ENCODE data around the gene VGLL2.
A peak's percentile ranks its signal among the peaks of the same experiment; 100 is the strongest.
"Not testable (repeated sequence)": the region's sequence is repeated elsewhere in the genome, so short reads cannot be mapped to it uniquely, and the experiment has no call there.

The VGLL2 gene, protein sequence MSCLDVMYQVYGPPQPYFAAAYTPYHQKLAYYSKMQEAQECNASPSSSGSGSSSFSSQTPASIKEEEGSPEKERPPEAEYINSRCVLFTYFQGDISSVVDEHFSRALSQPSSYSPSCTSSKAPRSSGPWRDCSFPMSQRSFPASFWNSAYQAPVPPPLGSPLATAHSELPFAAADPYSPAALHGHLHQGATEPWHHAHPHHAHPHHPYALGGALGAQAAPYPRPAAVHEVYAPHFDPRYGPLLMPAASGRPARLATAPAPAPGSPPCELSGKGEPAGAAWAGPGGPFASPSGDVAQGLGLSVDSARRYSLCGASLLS

DNA sequence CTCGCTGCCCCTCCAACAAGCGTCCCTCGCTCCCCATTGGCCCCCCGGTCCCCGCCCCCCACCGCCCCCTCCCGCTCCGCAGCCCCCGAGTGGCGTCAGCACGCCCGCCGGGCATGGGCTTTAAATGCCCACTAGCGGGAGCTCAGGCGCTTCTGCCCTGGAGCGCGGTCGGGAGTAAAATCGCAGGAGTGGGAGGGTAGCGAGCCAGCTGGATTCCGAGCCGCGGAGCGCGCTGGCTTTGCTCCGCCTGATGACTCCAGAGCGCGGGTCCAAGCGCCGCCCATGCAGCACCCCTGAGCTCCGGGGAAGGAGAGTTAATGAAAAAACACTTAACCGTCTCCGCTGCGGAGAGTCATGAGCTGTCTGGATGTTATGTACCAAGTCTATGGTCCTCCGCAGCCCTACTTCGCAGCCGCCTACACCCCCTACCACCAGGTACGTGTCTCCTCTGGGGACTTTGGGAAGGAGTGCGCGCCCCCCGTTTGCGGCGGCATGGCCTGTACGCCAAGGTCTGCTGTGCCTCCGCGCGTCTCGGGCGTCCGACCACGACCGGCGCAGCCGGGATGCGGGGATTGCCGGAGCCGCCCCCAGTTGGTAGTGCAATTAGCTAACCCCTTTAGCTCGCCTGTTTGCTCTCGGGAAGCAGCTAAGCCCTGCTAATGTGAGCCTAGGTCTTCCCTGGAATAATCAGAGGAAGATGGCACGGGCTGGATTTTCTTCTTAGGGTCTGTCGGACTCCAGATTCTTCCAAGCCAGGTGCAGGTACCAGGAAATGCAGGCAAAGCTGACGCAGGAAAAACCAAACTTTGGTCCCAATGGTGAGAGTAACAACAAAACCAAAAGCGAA is at the start of gene VGLL2:
Gene VGLL2, plus strand, starts transcription at position 149 of the 847 bp plus-strand sequence. Its CDS starts 206 bp downstream, at position 355.
- peak; percentile 15 for DNase-seq

DNA sequence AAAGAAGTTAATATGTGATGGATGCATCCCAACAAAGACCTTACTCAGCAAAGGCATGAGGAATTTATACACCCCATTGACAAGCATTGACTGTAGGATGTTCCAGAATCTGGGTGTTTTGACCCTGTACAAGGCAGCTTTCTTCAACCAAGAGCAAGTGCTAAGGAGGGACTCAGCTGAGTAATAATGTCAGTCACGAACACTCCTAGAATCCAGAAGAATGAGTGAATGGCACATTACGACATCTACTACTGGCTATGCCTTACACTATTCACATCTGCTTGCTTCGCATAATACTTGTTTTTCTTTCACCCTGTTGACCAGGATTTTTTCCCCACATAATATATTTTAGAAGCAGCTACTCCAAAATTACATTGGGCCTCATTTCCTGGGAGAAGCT is 42.5 kb upstream of the VGLL2 start:
- no peak for DNase-seq

DNA sequence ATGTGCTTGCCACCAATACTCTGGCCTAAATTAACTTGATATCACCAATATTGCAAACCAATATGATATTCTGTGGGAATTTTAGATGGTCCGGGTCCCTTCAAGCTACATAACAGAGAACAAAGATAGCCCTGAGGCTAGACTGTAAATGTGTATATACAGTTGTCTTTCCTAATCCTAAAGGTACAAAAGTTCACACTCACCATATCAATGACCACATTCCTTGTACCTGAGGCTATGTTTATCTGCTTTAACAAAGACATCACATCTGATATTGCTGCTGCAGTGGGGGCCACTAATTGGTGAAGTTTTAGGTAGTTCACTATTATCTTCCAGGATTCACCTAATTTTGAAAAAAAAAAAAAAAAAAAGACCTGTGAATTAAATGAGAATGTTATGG is 38.6 kb upstream of the VGLL2 start:
- no peak for DNase-seq

DNA sequence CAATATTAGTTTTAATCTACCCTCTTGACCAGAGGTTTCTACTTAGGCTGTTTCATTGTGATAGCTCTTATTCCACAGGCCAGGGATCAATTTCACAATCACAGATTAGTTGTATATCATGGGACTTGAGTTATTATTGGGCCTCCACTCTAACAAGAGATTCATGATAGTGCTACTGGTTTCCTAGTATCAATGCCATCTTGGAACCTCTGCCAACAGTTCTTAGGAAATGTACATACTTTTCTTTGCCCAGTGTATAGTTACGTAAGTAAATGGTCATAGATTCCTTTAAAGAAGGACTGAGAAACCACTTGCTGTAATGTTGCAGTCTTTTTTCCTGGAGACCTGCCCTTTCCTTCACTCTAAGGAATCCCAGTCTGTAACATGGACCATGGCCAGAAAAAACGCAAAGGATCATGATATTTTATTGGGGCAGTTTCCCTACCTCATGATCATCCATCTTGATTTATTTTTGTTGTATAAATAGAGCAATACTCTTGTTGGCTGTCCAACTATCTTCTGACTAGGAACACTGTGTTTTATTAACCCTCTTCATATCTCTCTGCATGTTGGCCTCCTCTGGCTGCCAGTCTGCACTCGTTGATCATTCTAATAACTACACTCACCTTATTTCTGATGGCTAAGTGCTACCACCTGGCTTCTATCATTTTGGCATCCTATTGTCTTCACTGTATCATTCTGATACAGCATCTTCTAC is 38.0 kb upstream of the VGLL2 start:
- DNase-seq, result no peak

DNA sequence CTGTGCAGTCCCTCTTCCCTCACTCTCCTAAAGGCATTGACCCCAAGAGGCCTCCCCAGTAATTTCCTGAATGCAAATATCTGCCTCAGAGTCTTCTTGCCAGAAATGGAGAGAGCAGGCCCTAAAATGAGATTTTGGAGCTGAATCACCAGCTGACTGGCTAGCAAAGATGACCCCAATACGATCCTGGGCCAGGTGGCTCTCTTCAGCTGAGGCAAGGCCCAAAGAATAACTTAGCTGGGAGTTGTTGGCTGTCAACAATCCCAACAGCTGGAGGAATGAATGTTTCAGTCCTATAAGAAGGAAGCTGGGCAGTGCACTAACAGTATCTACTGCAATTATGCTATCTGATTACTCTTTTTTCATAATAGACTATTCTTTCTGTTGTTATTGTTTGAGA is 37.2 kb upstream of the VGLL2 start:
- no peak for DNase-seq

DNA sequence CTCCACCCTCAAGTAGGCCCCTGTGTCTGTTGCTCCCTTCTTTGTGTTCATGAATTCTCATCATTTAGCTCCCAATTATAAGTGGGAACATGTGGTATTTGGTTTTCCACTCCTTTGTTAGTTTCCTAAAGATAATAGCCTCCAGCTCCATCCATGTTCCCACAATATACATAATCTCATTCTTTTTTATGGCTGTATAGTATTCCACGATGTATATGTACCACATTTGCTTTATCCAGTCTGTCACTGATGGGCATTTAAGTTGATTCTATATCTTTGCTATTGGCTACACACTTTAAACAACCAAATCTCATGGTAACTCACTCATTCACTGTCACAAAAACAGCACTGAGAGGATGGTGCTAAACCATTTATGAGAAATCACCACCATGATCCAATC is 35.5 kb upstream of the VGLL2 start:
- DNase-seq, result no peak

DNA sequence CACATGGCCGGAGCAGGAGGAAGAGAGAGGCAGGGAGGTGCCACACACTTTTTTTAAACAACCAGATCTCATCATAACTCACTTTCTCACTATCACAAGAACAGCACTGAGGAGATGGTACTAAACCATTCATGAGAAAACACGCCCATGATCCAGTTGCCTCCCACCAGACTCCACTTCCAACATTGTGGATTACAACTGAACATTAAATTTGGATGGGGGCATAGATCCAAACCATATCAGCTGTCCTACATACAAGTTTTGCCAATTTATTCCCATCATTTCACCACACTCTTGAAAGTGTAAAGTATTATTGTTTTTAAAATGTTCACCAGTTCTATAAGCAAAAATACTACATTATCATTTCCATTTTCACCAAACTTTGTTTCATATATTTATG is 33.9 kb upstream of the VGLL2 start:
- no peak for DNase-seq

DNA sequence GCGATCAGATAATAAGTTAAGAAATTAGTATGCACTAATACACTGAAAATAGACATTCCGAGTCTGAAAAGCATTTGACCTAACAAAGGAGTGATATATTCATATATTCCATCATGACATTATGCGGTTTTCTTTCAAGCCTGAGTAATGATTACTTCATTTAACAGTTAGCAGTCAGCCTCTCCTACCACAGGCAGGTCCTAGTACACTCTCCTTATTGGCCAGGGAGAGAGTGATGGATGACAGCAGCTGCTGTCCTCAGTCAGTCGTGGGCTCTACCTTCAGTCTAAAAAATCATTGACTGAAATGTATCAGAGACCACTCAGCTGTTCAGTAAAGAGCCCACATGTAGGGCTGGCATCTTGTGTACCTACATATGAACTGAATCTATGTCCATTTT is 33.2 kb upstream of the VGLL2 start:
- DNase-seq, result no peak

DNA sequence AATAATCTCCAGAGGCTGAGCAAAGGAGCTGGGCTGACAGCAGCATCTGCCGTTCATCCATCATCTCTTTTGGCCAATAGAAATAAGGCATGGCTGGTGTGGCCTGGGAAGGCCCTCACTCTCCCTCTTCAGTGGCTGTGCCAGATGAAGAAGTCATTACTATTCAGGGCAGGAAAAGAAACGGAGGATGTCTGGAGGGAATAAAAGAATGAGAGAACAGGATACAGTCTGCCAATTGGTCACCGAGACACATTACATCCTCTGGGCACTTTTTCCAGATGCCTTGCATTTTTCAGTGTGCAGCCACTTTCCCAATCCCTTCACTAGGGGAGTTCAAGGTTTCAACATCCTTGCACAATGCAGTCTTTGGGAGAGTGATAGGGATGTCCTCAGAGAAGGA is 32.2 kb upstream of the VGLL2 start:
- no peak for DNase-seq

DNA sequence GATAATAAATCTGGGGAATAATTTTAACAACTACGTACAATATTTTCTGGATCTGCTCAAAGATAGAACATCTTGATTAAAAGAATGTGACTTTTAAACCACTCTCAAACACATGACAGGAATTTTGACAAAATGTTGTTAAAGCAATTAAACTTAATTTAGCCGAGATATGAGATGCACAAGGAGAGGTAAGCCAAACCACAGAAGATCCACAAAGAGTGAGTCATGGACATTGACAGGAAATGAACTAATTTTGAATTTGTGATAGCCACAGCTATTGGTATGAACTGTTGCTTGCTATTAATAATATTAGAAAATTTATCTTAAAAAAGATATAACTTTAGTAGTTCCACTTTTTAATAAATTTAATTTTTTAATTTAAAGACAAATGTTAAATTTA is 27.8 kb upstream of the VGLL2 start:
- DNase-seq, result no peak

DNA sequence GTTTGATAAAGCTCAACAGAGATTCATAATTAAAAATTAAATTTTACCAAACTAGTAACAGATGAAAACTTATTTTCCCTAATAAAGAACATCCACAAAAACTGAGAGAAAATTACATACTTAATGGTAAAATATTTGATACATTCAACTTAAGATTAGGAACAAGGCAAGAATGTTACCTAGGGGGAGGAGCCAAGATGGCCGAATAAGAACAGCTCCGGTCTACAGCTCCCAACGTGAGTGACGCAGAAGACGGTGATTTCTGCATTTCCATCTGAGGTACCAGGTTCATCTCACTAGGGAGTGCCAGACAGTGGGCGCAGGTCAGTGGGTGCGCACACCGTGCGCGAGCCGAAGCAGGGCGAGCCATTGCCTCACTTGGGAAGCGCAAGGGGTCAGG is 20.8 kb upstream of the VGLL2 start:
- not testable (repeated sequence) for DNase-seq

DNA sequence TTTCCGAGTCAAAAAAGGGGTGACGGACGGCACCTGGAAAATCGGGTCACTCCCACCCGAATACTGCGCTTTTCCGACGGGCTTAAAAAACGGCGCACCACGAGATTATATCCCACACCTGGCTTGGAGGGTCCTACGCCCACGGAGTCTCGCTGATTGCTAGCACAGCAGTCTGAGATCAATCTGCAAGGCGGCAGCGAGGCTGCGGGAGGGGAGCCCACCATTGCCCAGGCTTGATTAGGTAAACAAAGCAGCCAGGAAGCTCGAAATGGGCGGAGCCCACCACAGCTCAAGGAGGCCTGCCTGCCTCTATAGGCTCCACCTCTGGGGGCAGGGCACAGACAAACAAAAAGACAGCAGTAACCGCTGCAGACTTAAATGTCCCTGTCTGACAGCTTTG is 20.4 kb upstream of the VGLL2 start:
- DNase-seq, result not testable (repeated sequence)

DNA sequence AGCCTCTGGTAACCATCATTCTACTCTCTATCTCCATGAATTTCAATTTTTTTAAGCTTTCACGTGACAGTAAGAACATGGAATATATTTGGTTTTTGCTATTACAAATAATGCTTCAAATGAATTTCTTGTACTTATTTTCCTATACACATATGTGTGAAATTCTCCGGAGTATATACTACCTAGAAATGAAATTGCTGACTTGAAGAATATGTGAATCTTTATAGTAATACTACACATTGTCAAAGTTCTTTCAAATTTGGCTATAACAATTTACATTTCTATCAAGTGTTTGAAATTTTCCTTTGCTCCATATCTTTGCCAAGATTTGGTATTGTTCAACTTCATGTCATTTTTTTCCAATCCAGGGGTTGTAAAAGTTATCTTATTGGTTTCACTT is 11.6 kb upstream of the VGLL2 start:
- DNase-seq, result no peak

DNA sequence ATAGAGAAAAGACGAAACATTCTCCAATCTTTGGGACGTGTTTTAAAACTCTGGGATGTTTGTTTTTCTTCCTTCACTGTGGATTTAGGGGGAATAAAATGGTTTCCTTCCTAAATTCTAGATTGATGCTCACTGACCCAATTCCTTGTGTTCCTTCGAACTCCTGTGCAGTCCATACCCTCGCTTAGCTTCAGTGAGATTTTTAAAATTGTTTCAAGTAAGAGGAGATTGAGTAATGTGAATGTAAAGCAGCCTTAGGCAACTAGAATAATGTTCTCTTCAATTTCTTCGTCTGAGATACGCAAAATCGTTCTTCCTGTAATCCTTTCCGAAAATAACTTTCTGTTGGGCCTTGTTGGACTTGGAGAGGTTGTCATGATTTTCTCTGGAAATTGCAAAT is 2.6 kb upstream of the VGLL2 start:
- DNase-seq, result no peak

DNA sequence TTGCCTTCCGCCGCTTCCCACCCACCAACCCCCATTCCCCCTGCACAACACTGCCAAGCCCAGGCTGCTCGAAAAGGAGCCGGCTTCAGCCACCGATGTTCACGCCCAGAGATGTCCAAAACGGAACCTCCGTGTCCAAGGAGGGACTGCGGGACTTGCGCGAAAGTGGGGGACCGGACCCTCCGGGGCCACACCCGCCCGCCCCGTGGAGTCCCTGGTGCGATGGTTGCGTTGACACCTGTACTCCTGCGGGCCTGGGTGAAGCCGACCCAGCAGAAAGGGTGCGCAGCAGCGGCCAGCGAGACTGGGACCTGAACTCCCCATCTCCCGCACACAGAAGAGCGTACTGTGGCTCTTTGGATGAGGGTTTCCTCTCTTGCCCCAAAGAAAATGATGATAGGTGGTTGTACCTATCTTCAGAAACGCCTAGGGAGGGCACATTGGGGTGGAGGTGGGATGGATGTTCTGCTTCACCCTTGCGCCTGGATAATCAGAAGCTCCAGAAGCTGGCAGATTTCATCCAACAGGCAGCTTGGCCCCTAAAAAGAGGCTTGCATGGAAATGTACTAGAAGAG is 1.9 kb upstream of the VGLL2 start:
- no peak for DNase-seq

DNA sequence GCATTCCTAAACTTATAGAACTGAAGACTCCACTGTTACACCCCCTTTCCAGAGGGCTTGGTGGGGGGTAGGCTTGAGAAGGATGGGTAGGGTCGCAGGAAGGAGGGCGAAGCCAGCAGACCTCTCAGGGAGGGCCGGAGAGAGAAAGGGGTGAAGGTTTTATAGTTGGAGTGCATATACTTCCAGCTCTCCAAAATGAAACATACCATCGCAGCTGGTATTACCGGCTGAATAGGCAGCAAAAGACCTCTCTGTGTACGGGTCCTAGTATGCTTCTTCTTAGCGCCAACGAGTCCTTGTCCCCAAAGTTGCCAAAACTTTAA is 1.0 kb upstream of the VGLL2 start:
- no peak for DNase-seq

DNA sequence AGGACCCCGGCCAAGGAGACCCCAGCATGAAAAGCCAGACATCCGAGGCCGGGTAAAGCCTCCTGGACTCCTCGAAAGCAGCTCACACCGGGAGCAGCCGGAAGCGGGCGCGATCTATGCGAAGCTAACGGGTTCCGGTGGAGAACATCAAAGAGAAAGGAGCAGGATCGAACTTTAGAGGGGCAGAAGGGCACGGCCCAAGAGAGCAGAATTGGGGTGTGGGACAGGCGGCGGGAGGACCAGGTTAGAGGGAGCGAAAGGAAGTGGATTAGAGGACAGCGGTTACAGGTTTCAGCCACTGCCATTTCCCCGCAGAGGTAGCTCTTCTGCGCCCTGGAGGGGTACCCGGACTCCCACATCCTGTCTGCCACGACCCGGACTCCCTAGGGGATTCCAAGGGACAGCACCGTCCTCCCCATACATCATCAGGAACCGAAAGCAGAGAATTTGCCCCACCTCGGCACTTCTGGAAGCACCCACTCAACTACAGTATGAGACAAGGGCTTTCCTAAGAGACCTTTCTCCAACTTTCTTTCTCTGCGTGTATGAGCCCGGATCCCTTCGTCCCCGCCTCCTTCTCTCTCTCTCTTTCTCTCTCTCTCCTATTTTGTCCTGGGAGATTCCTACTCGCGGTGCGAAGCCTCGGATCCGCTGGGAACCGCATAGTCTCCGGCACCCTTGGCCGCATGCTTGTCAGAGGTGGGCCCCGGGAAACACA is 507 bp upstream of the VGLL2 start:
- DNase-seq, result no peak

DNA sequence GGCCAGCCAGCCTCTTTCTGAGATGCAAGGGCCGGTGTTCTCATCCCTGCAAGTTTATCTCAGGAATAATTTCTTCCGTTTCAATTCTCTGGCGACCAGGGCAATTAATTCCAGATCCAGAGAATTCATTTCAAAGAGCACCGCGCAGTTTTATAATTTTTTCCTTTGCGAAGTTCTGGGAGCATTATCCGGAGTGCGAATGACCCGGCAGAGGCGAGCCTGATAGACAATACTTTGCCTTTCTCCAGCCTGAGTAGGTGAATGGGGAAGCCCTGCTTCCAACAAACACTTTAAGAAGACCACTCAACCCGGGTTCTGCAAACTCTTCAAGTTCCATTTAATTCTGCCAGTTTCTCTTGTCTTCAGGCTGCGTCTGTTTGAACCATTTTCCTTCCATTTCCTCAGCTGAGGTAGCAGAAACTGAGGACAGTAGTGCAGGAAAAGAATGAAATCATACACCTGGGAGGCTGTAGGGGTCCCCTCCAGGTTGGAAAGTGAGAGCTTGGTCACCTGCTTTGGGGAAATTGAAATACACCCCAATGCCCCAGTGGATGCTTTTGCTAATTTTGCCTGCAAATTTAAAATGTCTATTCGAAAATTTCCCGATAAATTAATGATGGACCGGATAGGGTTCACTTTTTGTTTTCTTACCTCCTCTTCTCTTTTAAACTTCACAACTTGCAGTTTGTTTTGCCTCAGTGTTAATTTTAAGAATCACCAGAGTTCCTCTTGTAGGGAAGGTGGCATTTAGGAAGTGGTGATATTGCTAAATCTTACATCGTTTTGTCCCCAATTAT is 1.1 kb downstream of the VGLL2 start:
- DNase-seq, result no peak

DNA sequence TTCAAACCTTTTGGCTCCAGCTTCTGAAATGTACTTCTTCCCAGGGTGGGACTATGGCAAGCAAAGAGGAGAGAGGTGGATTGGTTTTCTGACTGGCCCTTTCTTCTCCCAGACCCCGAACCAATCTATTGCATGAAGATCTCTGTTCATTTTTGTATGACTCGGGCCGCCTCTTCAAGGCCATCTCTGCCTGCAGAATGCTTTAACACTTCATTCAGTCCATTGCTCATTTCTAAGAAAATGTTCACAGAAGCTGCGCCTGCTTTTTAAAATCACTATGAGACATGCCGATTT is 1.6 kb downstream of the VGLL2 start:
- no peak for DNase-seq

DNA sequence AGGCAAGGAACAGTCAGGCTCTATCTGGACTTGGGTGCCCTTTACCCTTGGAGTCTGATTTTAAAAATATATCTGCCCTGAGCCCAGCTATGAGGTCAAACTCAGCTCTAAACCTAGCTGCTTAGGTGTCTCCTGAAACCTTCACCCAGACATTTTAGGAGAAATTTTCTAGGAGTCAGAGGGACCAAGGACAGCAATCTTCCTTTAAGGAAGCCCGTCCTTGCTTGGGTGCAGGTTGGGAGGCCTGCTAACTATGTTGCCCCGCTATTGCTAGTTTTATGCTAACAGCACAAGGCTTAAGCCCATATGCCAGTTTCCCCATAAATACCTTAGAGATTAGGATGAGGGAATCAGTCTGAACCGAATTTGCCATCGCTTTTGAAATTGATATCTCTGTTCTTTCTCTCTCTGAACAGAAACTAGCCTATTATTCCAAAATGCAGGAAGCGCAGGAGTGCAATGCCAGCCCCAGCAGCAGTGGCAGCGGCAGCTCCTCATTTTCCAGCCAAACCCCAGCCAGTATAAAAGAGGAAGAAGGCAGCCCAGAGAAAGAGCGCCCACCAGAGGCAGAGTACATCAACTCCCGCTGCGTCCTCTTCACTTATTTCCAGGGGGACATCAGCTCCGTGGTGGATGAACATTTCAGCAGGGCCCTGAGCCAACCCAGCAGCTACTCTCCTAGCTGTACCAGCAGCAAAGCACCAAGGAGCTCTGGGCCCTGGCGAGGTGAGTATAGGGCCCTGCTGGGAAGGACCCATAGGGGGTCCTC is 2.6 kb downstream of the VGLL2 start:
- DNase-seq, result no peak

DNA sequence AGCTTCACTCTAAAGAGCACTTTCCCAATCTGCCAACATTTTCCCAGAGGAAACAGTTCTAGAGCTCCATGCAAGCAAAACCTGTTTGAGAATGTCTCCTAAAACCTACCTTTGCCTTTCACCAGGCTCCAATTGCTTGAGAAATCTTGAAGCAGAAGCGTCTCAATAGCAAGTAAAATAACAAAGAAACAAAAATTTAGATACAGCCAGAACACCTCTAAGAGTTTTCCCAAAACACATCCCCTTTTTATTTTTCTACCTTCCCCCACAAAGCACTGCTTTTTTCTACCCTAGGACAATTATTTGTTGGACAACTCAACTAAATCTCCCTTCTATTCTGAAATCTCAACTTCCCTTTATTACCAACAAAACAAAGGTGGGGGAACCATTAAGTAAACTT is 3.6 kb downstream of the VGLL2 start:
- no peak for DNase-seq

DNA sequence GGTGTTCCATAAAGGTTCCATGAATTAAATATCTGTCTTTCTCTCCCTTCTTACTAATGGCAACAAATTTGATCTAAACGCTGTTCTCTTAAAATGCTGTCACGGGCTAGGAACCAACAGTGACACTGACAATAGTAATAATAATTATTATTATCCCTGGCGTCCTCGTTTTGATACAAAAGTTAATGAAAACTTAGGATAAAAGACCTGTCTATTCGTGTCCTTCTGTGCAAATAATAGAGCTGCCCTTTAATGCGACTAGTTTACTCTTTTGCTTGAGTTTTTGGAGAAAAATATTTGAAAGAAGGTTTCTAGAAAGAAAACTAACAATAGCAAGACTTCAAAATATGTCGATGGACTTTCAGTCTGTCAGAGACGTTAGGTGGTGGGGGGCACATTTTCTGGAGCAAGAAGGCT is 4.3 kb downstream of the VGLL2 start:
- no peak for DNase-seq
